Measurements from ENCODE around the gene CPLX1. TPM values are rescaled to one million over a fixed set of nuclear protein-coding genes. Genes with fewer than 3 reads are reported as not detected.

The CPLX1 gene
- total RNA-seq, 1 donor from 2014 or later: 115 TPM

DNA sequence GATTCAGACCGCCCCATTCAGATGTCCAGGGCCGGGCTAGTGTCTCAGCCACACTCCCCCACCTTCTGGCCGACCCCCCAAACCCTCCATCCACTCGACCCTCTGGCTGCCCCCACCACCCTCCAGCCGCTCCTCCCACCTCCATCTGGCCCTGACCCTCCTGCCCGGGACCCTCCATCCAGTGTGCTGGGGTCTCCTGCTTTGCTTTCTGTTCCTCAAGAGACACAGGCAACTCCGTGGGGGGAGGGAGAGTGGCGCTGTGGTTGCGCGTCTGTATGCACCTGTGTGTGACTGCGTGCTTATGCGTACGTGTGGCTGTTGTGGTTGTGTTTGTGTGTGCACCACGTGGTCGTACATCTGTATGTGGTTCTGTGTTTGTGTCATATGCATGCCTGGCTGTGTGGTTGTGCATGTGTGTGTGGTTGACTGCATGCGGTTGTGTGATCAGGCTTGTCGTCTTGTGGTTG is 33.3 kb downstream of the CPLX1 start:
- no peak for DNase-seq
- Mint-ChIP-seq H3K4me3 (ENCODE audit: unreplicated experiment) (peak overlapping the region; percentile 34), H3K9me3 (ENCODE audit: unreplicated experiment) (peaks cover 13% of the 10 kb centered on the region), H3K27me3 (ENCODE audit: unreplicated experiment) (peaks cover 16% of the 10 kb centered on the region), H3K4me1 (ENCODE audit: low read depth, unreplicated experiment) (peaks cover 37% of the 10 kb centered on the region), H3K27ac (ENCODE audit: unreplicated experiment) (peak overlapping the region; percentile 53), H3K36me3 (ENCODE audit: unreplicated experiment) (no peaks in the 10 kb centered on the region)
- TF ChIP-seq, protein P1, sequence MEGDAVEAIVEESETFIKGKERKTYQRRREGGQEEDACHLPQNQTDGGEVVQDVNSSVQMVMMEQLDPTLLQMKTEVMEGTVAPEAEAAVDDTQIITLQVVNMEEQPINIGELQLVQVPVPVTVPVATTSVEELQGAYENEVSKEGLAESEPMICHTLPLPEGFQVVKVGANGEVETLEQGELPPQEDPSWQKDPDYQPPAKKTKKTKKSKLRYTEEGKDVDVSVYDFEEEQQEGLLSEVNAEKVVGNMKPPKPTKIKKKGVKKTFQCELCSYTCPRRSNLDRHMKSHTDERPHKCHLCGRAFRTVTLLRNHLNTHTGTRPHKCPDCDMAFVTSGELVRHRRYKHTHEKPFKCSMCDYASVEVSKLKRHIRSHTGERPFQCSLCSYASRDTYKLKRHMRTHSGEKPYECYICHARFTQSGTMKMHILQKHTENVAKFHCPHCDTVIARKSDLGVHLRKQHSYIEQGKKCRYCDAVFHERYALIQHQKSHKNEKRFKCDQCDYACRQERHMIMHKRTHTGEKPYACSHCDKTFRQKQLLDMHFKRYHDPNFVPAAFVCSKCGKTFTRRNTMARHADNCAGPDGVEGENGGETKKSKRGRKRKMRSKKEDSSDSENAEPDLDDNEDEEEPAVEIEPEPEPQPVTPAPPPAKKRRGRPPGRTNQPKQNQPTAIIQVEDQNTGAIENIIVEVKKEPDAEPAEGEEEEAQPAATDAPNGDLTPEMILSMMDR (IDR thresholded peaks at IDR 0.05; ENCODE audit: partially characterized antibody, unreplicated experiment): no peak

DNA sequence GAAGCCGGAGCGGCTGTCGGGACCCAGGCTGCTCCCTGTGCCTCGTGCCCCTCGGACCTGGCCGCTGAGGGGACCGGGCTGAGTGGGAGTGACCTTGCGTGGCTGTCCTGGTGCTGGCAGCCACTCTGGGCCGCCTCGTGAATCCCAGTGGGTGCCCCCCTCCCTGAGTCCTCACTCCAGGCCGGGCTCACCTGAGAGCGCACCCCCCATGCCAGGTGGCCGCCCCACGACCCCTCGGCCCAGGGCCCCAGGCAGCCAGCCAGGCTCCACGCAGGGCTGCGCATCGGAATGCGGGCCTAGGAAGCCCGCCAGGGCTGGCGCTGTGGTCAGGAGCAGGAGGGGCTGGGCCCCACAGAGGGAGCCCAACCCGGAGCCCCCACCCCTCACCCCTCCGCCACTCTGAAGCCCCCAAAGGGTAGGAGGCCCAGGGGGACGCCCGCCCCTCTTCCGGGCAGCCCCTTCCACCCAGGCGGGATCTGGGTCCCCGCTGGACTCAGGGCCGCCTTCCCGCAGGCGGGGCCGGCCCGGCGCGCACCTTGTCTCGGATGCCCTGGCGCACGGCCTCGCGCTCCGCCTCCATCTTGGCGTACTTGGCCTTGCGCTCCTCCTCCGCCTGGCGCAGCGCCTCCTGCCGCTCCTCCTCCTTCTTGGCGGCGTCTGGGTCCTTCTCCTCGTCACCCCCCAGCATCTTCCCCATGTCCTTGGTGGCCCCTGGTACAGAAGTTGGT is 33.9 kb downstream of the CPLX1 start:
- H3K9me3 Mint-ChIP-seq (ENCODE audit: unreplicated experiment): peaks cover 15% of the 10 kb centered on the region
- H3K4me1 Mint-ChIP-seq (ENCODE audit: low read depth, unreplicated experiment): peaks cover 38% of the 10 kb centered on the region
- H3K36me3 Mint-ChIP-seq (ENCODE audit: unreplicated experiment): no peaks in the 10 kb centered on the region
- H3K27me3 Mint-ChIP-seq (ENCODE audit: unreplicated experiment): peaks cover 19% of the 10 kb centered on the region
- TF ChIP-seq, protein P1 (IDR thresholded peaks at IDR 0.05; ENCODE audit: partially characterized antibody, unreplicated experiment): no peak
- no peak for DNase-seq
- H3K4me3 Mint-ChIP-seq (ENCODE audit: unreplicated experiment): no peak overlapping the region
- no peak overlapping the region for H3K27ac Mint-ChIP-seq (ENCODE audit: unreplicated experiment)

DNA sequence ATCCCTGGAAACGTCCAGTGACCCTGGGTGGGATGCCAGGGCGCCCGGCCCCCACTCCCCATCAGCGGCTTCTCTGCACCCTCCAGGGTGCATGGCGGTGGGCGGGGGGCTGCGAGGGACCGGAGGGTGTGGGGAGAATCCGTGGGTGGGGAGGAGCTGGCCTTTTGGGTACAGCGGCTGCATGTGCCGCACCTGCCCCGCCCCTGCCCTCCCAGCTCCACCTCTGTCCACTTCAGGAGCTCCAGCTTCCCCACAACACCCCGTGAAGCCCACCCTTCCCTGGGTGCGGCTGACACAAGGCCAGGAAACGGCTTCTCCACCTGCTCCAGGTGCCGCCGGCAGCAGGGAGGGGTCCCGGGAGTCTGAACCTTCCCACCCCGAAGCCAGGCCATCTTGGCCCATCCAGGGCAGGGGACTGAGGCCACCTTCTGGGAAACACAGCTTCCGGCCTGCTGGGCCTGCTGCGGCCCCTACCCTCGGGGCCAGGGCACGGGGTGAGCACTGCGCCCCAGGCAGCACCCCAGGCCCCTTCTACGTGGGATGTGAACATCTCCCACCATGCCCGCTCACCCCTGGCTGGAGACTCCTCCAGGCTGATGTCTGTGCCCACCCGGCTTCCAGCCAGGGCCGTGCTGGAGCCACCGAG is 34.6 kb downstream of the CPLX1 start:
- Mint-ChIP-seq H3K36me3 (ENCODE audit: unreplicated experiment) (no peaks in the 10 kb centered on the region), H3K9me3 (ENCODE audit: unreplicated experiment) (peaks cover 12% of the 10 kb centered on the region), H3K4me1 (ENCODE audit: low read depth, unreplicated experiment) (peaks cover 31% of the 10 kb centered on the region), H3K27ac (ENCODE audit: unreplicated experiment) (no peak overlapping the region), H3K4me3 (ENCODE audit: unreplicated experiment) (no peak overlapping the region), H3K27me3 (ENCODE audit: unreplicated experiment) (peaks cover 17% of the 10 kb centered on the region)
- no peak for DNase-seq
- TF ChIP-seq, protein P1 (IDR thresholded peaks at IDR 0.05; ENCODE audit: partially characterized antibody, unreplicated experiment): no peak

DNA sequence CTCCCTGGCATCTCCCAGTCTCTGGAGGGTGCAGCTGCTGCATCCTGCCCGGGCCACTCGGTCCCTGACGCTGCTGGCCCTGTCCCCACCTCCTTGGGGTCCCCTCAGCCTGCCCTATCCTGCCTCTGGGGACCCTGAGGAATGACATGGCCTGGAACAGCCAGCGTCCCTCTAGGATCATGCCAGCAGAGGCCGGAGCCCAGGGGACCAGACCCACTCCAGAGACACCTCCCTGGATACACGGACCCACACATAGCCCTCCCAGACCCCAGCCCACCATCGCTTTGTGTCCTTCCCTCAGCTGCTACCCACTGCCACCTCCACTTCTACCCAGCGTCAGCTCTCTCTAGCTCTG is 35.5 kb downstream of the CPLX1 start:
- H3K4me3 Mint-ChIP-seq (ENCODE audit: unreplicated experiment): peak overlapping the region; percentile 40
- H3K9me3 Mint-ChIP-seq (ENCODE audit: unreplicated experiment): peaks cover 12% of the 10 kb centered on the region
- DNase-seq: no peak
- TF ChIP-seq, protein P1 (IDR thresholded peaks at IDR 0.05; ENCODE audit: partially characterized antibody, unreplicated experiment): no peak
- peaks cover 17% of the 10 kb centered on the region for H3K27me3 Mint-ChIP-seq (ENCODE audit: unreplicated experiment)
- no peaks in the 10 kb centered on the region for H3K36me3 Mint-ChIP-seq (ENCODE audit: unreplicated experiment)
- peak overlapping the region; percentile 64 for H3K27ac Mint-ChIP-seq (ENCODE audit: unreplicated experiment)
- peaks cover 31% of the 10 kb centered on the region for H3K4me1 Mint-ChIP-seq (ENCODE audit: low read depth, unreplicated experiment)

Measured in glutamatergic neuron (in vitro differentiated cells).